ENCODE data around the gene LDB2.

Gene LDB2

GRCh38 chr4:16835597-16836247 is 62.7 kb downstream of the LDB2 start:
- no peak for TF ChIP-seq CTCF (IDR thresholded peaks at IDR 0.05; ENCODE audit: control insufficient read depth, extremely low read depth, insufficient read depth)
- no peak overlapping the region for H3K4me3 ChIP-seq (ENCODE audit: low read depth, low read length)
- no peak for DNase-seq (ENCODE audit: low read depth)

DNA sequence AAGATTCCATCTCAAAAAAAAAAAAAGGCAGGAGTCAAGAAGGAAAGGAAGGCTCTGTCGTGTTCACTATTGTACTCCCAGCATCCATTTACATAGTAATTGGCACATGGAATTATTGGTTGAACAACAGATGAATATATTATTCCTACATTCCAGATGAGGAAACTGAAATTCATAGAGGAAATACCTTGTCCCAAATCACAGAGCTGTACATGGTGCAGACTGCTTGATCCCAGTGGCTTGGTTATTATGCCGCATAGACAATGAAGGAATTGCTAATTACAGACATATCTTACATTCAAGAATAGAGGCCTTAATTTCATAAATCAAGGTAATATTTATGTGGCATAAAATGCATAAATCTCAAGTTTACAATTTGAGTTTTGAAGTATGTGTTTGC is 63.6 kb downstream of the LDB2 start:
- H3K4me3 ChIP-seq (ENCODE audit: low read depth, low read length), result no peak overlapping the region
- TF ChIP-seq CTCF (IDR thresholded peaks at IDR 0.05; ENCODE audit: control insufficient read depth, extremely low read depth, insufficient read depth), result no peak
- DNase-seq (ENCODE audit: low read depth), result no peak

DNA sequence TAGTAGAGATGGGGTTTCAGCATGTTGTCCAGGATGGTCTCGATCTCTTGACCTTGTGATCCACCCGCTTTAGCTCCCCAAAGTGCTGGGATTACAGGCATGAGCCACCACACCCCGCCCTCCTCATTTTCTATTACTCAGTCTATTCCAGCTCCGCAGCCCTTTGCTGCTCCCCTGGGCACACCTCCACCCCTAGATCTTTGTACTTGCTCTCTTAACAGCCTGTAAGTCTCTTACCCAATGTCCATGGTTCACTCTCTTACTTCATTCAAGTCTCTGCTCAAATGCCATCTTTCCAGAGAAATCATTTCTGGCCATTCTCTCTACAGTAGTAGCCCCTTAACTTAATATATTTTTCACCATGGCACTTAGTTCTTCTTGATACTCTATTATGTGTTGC is 64.7 kb downstream of the LDB2 start:
- DNase-seq (ENCODE audit: low read depth), result no peak
- H3K4me3 ChIP-seq (ENCODE audit: low read depth, low read length), result no peak overlapping the region
- TF ChIP-seq CTCF (IDR thresholded peaks at IDR 0.05; ENCODE audit: control insufficient read depth, extremely low read depth, insufficient read depth), result no peak

- H3K4me3 ChIP-seq (ENCODE audit: low read depth, low read length), result no peak overlapping the region
- no peak for DNase-seq (ENCODE audit: low read depth)
- no peak for TF ChIP-seq CTCF (IDR thresholded peaks at IDR 0.05; ENCODE audit: control insufficient read depth, extremely low read depth, insufficient read depth)
Observed at GRCh38 chr4:16830081-16830480, 68.4 kb downstream of the LDB2 start.

DNA sequence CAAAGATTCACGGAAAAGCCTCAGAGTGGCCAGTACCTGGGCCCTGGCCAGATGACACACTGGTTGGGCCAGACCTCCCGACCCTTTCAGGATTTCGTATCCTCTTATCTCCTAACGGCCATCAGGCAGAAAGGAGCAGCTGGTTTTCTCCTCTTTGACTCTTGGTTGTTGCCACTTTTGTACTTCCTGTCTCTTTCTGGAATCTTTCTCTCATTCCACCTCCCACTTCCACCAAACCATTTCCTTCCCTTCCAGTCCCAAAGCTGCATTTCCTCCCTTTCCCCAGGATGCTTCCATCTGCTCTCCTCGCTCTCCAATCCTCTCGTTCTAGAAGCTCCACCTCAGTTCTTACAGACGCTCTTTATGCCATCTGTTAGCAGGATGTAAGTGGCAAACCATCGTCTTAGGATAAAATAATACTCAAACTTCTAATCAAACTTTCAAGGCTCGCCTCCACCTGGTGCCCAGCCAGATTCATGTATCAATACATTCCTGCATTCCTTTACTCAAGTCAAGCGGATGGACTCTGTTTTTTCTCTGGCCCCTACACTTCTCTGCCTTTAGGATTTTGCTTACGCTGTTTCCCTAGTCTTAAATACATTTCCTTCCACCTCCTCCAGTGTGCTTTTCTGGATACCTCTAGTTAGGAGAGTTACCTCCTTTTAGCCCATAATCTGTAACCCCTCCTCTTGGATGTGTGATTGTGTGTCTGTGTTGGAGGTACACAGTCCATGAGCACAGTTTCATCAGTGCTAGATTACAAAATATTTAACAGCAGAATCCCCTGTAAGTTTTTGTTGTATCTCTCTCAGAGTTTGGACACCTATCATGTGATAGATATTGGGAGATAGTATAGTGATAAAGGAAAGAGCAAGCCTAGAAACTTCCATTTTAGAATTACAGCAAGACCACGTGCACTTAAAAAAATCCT is 70.4 kb downstream of the LDB2 start:
- no peak overlapping the region for H3K4me3 ChIP-seq (ENCODE audit: low read depth, low read length)
- TF ChIP-seq CTCF (IDR thresholded peaks at IDR 0.05; ENCODE audit: control insufficient read depth, extremely low read depth, insufficient read depth), result no peak
- no peak for DNase-seq (ENCODE audit: low read depth)

- no peak overlapping the region for H3K4me3 ChIP-seq (ENCODE audit: low read depth, low read length)
- DNase-seq (ENCODE audit: low read depth), result no peak
- no peak for TF ChIP-seq CTCF (IDR thresholded peaks at IDR 0.05; ENCODE audit: control insufficient read depth, extremely low read depth, insufficient read depth)
Observed at GRCh38 chr4:16827045-16827444, 71.4 kb downstream of the LDB2 start.

Data from LNCaP clone FGC (cell line).